Measurements from ENCODE around the gene PRDM2. TPM values are rescaled to one million over a fixed set of nuclear protein-coding genes. Genes with fewer than 3 reads are reported as not detected.

Gene PRDM2
- total RNA-seq, 2 experiments from 2014 or later, result 136 to 140 TPM

GRCh38 chr1:13703128-13703513 lies 3.1 kb downstream of the PRDM2 start:
- TF ChIP-seq CTCF (IDR thresholded peaks at IDR 0.05), result no peak
- ChIA-PET CTCF (interaction anchor here (0.9 to 1.6 kb wide), 4 partner anchors 12 to 49 kb away, joined by 3 to 13 read pairs (median 4); no protein-coding TSS in a partner anchor), POLR2A (interaction anchor here (0.8 to 3.2 kb wide), 6 partner anchors 10 to 53 kb away, joined by 3 to 53 read pairs (median 6); no protein-coding TSS in a partner anchor)
- Histone ChIP-seq H3K27me3 (ENCODE audit: control insufficient read depth in 1 of 2, insufficient read depth in 2 of 2, low read length in 2 of 2) (no peaks in the 10 kb centered on the region), H3K36me3 (ENCODE audit: insufficient read depth, low read length) (no peaks in the 10 kb centered on the region), H3K4me3 (ENCODE audit: low read length) (no peak overlapping the region), H3K27ac (ENCODE audit: low read depth in 1 of 2, low read length in 2 of 2) (peak overlapping the region; percentile 76 to 87), H3K4me1 (ENCODE audit: insufficient read depth, low read length) (peaks cover 37% of the 10 kb centered on the region), H3K9me3 (ENCODE audit: control insufficient read depth in 1 of 2, insufficient read depth in 1 of 2, low read length in 2 of 2) (no peaks in the 10 kb centered on the region)
- no peak for ATAC-seq (ENCODE audit: poor library complexity)
- H3K36me3 Mint-ChIP-seq (ENCODE audit: low read depth), result peaks cover 18% of the 10 kb centered on the region
- H3K9me3 Mint-ChIP-seq, result peaks cover 3% of the 10 kb centered on the region
- no peaks in the 10 kb centered on the region for H3K27me3 Mint-ChIP-seq
- peak overlapping the region; percentile 95 for H3K27ac Mint-ChIP-seq
- intact Hi-C loops (cut with DNase I, micrococcal nuclease), result loop anchor here in 1 of 2 experiments (2.0 to 5.0 kb wide), 2 partner anchors 28 to 44 kb away; no protein-coding TSS in a partner anchor
- peaks cover 82% of the 10 kb centered on the region for H3K4me1 Mint-ChIP-seq (ENCODE audit: low read depth)
- peak overlapping the region; percentile 80 for H3K4me3 Mint-ChIP-seq
- no peak for DNase-seq

- H3K36me3 ChIP-seq (ENCODE audit: insufficient read depth, low read length), result no peaks in the 10 kb centered on the region
- no peak for DNase-seq
- Mint-ChIP-seq H3K36me3 (ENCODE audit: low read depth) (peaks cover 18% of the 10 kb centered on the region), H3K27me3 (no peaks in the 10 kb centered on the region), H3K27ac (peak overlapping the region; percentile 95), H3K9me3 (peaks cover 3% of the 10 kb centered on the region), H3K4me1 (ENCODE audit: low read depth) (peaks cover 90% of the 10 kb centered on the region), H3K4me3 (peak overlapping the region; percentile 12)
- TF ChIP-seq CTCF (IDR thresholded peaks at IDR 0.05), result no peak
- no peak for ATAC-seq (ENCODE audit: poor library complexity)
- peak overlapping the region; percentile 76 to 87 for H3K27ac ChIP-seq (ENCODE audit: low read depth in 1 of 2, low read length in 2 of 2)
- peaks cover 39% of the 10 kb centered on the region for H3K4me1 ChIP-seq (ENCODE audit: insufficient read depth, low read length)
- ChIA-PET CTCF (interaction anchor here (0.7 to 1.6 kb wide), 6 partner anchors 13 to 48 kb away, joined by 3 to 13 read pairs (median 4); no protein-coding TSS in a partner anchor), POLR2A (interaction anchor here (1.0 to 3.2 kb wide), 3 partner anchors 9 to 46 kb away, joined by 3 to 53 read pairs (median 6); no protein-coding TSS in a partner anchor)
- H3K9me3 ChIP-seq (ENCODE audit: control insufficient read depth in 1 of 2, insufficient read depth in 1 of 2, low read length in 2 of 2), result no peaks in the 10 kb centered on the region
- H3K4me3 ChIP-seq (ENCODE audit: low read length), result no peak overlapping the region
- intact Hi-C loops (cut with DNase I, micrococcal nuclease), result loop anchor here in 1 of 2 experiments (2.0 to 5.0 kb wide), 2 partner anchors 27 to 43 kb away; no protein-coding TSS in a partner anchor
- no peaks in the 10 kb centered on the region for H3K27me3 ChIP-seq (ENCODE audit: control insufficient read depth in 1 of 2, insufficient read depth in 2 of 2, low read length in 2 of 2)
Measured at GRCh38 chr1:13703558-13704490, 3.8 kb downstream of the PRDM2 start.

DNA sequence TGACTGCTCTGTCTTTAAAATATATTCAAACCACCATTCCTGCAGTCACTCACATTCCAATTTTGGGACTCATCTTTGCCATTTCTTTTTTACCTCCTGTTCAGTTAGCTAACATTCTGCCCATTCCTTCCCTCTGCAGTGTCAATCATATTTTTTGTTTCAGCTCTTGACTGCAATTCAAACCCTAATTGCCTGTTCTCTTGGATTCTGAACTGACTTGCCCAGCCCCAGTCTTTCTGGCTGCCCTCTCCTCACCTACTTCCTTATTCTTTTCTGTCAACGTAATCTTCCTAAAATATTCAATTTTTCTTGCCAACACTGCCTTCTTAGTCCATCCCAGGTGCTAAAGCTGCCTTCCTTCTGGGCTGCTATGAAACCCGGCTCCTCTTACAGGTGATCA lies 6.1 kb downstream of the PRDM2 start:
- DNase-seq (no peak), ATAC-seq (ENCODE audit: poor library complexity) (no peak)
- Mint-ChIP-seq H3K27me3 (no peaks in the 10 kb centered on the region), H3K4me1 (ENCODE audit: low read depth) (peaks cover 89% of the 10 kb centered on the region), H3K36me3 (ENCODE audit: low read depth) (peaks cover 7% of the 10 kb centered on the region), H3K27ac (peak overlapping the region; percentile 60), H3K4me3 (no peak overlapping the region), H3K9me3 (no peaks in the 10 kb centered on the region)
- H3K36me3 ChIP-seq (ENCODE audit: insufficient read depth, low read length), result no peaks in the 10 kb centered on the region
- peaks cover 24% of the 10 kb centered on the region for H3K4me1 ChIP-seq (ENCODE audit: insufficient read depth, low read length)
- no peak overlapping the region for H3K27ac ChIP-seq (ENCODE audit: low read depth in 1 of 2, low read length in 2 of 2)
- H3K27me3 ChIP-seq (ENCODE audit: control insufficient read depth in 1 of 2, insufficient read depth in 2 of 2, low read length in 2 of 2), result no peaks in the 10 kb centered on the region
- intact Hi-C loops (cut with DNase I, micrococcal nuclease), result no loop called here
- H3K4me3 ChIP-seq (ENCODE audit: low read length), result no peak overlapping the region
- ChIA-PET CTCF (interaction anchor here (1.2 to 2.3 kb wide), 2 partner anchors 10 to 19 kb away, joined by 4 to 11 read pairs; no protein-coding TSS in a partner anchor), POLR2A (interaction anchor here (0.8 to 1.3 kb wide), 3 partner anchors 9 to 25 kb away, joined by 3 to 7 read pairs (median 4); no protein-coding TSS in a partner anchor)
- no peaks in the 10 kb centered on the region for H3K9me3 ChIP-seq (ENCODE audit: control insufficient read depth in 1 of 2, insufficient read depth in 1 of 2, low read length in 2 of 2)
- no peak for TF ChIP-seq CTCF (IDR thresholded peaks at IDR 0.05)
